ENCODE results near the gene PSMF1. TPM values are rescaled to one million over a fixed set of nuclear protein-coding genes. Genes with fewer than 3 reads are reported as not detected.

The PSMF1 gene
- total RNA-seq, 1 donor from 2014 or later = 124 TPM

- TF ChIP-seq, protein P1, sequence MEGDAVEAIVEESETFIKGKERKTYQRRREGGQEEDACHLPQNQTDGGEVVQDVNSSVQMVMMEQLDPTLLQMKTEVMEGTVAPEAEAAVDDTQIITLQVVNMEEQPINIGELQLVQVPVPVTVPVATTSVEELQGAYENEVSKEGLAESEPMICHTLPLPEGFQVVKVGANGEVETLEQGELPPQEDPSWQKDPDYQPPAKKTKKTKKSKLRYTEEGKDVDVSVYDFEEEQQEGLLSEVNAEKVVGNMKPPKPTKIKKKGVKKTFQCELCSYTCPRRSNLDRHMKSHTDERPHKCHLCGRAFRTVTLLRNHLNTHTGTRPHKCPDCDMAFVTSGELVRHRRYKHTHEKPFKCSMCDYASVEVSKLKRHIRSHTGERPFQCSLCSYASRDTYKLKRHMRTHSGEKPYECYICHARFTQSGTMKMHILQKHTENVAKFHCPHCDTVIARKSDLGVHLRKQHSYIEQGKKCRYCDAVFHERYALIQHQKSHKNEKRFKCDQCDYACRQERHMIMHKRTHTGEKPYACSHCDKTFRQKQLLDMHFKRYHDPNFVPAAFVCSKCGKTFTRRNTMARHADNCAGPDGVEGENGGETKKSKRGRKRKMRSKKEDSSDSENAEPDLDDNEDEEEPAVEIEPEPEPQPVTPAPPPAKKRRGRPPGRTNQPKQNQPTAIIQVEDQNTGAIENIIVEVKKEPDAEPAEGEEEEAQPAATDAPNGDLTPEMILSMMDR (IDR thresholded peaks at IDR 0.05; ENCODE audit: borderline replicate concordance) = no peak
- DNase-seq = no peak
- Histone ChIP-seq H3K27me3 (ENCODE audit: low read depth) (peaks cover 31% of the 10 kb centered on the region), H3K27ac (replicated peaks) (no peak overlapping the region), H3K4me1 (peaks cover 43% of the 10 kb centered on the region), H3K9me3 (replicated peaks) (no peaks in the 10 kb centered on the region), H3K4me3 (no peak overlapping the region), H3K36me3 (no peaks in the 10 kb centered on the region)
- intact Hi-C loops (cut with micrococcal nuclease) = no loop called here
These were observed 69.9 kb downstream of the PSMF1 start for GRCh38 chr20:1188347-1188746.

- no peak for DNase-seq
- Histone ChIP-seq H3K36me3 (no peaks in the 10 kb centered on the region), H3K27ac (replicated peaks) (no peak overlapping the region), H3K4me1 (peaks cover 33% of the 10 kb centered on the region), H3K4me3 (no peak overlapping the region), H3K27me3 (ENCODE audit: low read depth) (peaks cover 18% of the 10 kb centered on the region), H3K9me3 (replicated peaks) (no peaks in the 10 kb centered on the region)
- TF ChIP-seq, protein P1 (IDR thresholded peaks at IDR 0.05; ENCODE audit: borderline replicate concordance) = no peak
- intact Hi-C loops (cut with micrococcal nuclease) = no loop called here
These were observed 71.4 kb downstream of the PSMF1 start for GRCh38 chr20:1189827-1190226.

- TF ChIP-seq, protein P1 (IDR thresholded peaks at IDR 0.05; ENCODE audit: borderline replicate concordance) = no peak
- H3K4me1 ChIP-seq = peaks cover 23% of the 10 kb centered on the region
- intact Hi-C loops (cut with micrococcal nuclease) = no loop called here
- no peaks in the 10 kb centered on the region for H3K36me3 ChIP-seq
- no peak overlapping the region for H3K4me3 ChIP-seq
- no peak overlapping the region for H3K27ac ChIP-seq (replicated peaks)
- H3K27me3 ChIP-seq (ENCODE audit: low read depth) = peaks cover 8% of the 10 kb centered on the region
- no peak for DNase-seq
- no peaks in the 10 kb centered on the region for H3K9me3 ChIP-seq (replicated peaks)
These were observed 72.4 kb downstream of the PSMF1 start for GRCh38 chr20:1190847-1191246.

DNA sequence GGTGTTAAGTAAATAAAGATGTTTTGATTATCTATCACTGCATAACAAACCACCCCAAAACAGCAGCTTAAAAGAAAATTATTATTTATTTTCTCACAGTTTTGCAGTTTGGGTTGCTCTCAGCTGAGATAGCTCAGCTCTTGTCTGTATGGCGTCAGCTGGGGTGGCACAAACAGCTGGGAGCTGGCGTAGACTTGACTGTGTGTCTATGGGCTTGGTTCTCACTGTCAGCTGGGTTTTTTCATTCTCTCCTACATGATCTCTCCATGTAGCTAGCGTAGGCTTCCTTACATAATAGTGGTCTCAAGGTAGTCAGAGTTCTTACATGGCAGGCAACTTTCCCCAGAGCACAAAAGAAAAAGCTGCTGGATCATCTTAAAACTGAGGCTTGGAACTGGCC lies 72.9 kb downstream of the PSMF1 start:
- no peaks in the 10 kb centered on the region for H3K36me3 ChIP-seq
- no peak overlapping the region for H3K27ac ChIP-seq (replicated peaks)
- intact Hi-C loops (cut with micrococcal nuclease) = no loop called here

DNA sequence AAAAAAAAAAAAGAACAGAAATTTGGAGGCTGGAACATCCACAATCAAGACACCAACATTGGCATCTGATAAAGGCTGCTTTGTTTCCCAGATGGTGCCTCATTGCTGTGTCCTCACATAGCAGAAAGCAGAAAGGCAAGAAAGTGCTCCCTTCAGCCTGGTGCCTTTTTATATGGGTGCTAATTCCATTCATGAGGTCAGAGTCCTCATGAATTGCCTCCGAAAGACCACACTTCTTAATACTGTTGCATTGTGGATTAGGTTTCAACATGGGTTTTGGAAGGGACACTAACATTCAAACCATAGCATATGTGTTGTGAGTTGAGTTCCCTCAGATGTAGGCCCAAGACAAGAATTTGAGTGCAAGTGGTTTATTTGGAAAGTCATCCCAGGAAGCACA lies 76.8 kb downstream of the PSMF1 start:
- no peak overlapping the region for H3K27ac ChIP-seq (replicated peaks)
- no peaks in the 10 kb centered on the region for H3K4me1 ChIP-seq
- no peaks in the 10 kb centered on the region for H3K9me3 ChIP-seq (replicated peaks)
- H3K27me3 ChIP-seq (ENCODE audit: low read depth) = no peaks in the 10 kb centered on the region
- no peak overlapping the region for H3K4me3 ChIP-seq
- TF ChIP-seq, protein P1 (IDR thresholded peaks at IDR 0.05; ENCODE audit: borderline replicate concordance) = no peak
- H3K36me3 ChIP-seq = no peaks in the 10 kb centered on the region
- intact Hi-C loops (cut with micrococcal nuclease) = no loop called here
- no peak for DNase-seq

More for the DNA sequence above, 72.9 kb downstream of the PSMF1 start:
- TF ChIP-seq, protein P1 (IDR thresholded peaks at IDR 0.05; ENCODE audit: borderline replicate concordance) = no peak
- Histone ChIP-seq H3K27me3 (ENCODE audit: low read depth) (peaks cover 4% of the 10 kb centered on the region), H3K4me1 (peaks cover 18% of the 10 kb centered on the region), H3K4me3 (no peak overlapping the region), H3K9me3 (replicated peaks) (no peaks in the 10 kb centered on the region)
- DNase-seq = no peak

DNA sequence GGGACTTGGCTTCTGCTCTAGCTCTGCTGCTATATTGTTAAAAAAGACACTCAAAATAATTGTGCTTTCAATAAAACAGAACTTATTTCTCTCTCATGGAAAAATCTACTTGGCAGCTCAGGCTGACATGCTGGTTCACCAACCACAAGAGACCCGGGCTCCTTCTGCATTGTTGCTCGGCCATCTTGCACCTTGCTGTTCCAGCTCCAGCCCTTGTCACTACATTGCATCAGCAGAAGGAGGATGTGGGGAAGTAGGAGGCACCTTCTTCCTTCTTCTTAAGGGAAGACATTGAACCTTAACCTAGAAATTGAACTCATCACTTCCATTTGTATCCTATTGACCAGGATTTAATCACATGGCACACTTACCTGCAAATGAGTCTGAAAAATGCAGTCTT lies 78.2 kb downstream of the PSMF1 start:
- intact Hi-C loops (cut with micrococcal nuclease) = no loop called here
- no peaks in the 10 kb centered on the region for H3K9me3 ChIP-seq (replicated peaks)

More for the DNA sequence above, 78.2 kb downstream of the PSMF1 start:
- Histone ChIP-seq H3K27ac (replicated peaks) (no peak overlapping the region), H3K27me3 (ENCODE audit: low read depth) (no peaks in the 10 kb centered on the region), H3K4me3 (no peak overlapping the region), H3K4me1 (no peaks in the 10 kb centered on the region), H3K36me3 (no peaks in the 10 kb centered on the region)
- DNase-seq = no peak
- TF ChIP-seq, protein P1 (IDR thresholded peaks at IDR 0.05; ENCODE audit: borderline replicate concordance) = no peak
